ENCODE measurements around the gene DIP2B.
"Not testable (repeated sequence)": the region's sequence is repeated elsewhere in the genome, so short reads cannot be mapped to it uniquely, and the experiment has no call there.

Gene DIP2B

DNA sequence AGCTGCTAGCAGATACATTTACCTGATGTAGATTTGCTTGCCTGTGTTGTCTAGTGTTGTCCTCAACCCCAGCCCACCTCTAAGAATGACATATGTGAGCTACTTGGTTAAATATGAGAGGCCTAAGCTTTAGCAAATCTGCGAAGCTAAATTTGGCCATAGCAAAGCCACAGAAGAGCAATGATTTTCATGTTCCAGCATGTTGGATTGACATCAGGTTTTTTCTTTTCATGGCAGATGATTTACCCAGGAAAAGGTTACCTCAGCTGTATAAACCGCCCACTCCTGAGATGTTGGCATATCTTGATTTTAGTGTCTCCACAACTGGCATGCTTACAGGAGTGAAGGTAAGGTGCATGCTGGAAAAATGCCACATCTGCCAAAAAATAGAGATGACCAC, 222.7 kb downstream of the DIP2B start:
- DNase-seq (ENCODE audit: low read depth in 2 of 2), result no peak

DNA sequence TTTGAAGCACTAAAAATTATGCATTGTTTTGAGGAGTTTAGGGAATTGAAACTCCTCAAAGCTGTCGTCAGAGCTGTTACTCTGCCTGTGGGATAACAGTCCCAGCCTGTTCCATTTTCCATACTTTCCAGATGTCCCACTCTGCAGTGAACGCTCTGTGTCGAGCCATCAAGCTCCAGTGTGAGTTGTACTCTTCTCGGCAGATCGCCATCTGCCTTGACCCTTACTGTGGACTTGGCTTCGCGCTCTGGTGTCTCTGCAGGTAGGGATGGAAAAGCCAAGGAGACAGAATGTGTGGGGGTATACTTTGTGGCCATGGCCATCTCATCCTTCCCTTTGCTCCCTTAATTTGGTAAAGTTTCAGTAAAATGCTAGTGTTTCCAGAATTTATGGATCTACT, 223.6 kb downstream of the DIP2B start:
- DNase-seq (ENCODE audit: low read depth in 2 of 2), result no peak

DNA sequence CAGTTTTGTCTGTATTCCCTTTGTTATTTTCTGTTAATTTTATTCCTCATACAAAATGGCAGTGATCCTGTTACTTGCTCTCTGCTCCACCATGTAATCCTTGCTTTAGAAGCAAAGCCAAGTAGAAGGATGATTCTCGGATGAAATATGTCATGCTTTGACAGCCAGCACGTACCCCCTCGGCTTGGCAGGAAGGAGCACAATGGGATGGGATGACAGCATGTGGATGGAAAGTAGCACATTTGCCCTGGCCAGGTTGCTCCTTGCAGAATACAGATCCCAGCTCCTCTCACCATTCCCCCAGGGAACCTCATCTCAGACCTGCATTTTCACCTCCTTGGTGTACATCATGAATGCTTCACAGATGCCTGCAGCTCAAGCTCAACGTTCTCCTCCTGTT, 224.1 kb downstream of the DIP2B start:
- no peak for DNase-seq (ENCODE audit: low read depth in 2 of 2)

DNA sequence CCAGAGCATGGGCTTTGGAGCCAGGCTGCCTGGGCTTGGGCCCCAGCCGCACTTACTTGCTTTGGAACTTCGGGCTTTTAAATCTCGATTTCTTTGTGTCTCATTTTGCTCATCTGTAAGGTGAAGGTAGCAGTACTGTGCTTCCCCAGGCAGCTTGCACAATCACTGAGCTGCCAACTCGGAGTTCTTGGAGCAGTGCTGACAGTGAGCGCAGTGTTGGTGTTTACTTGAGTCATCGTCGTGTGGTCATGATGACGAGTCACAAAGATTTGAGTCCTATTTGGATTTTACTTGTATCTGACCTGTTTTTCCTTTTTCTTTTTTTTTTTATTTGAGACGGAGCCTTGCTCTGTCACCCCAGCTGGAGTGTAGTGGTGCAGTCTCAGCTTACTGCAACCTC, 227.8 kb downstream of the DIP2B start:
- DNase-seq (ENCODE audit: low read depth in 2 of 2), result no peak

DNA sequence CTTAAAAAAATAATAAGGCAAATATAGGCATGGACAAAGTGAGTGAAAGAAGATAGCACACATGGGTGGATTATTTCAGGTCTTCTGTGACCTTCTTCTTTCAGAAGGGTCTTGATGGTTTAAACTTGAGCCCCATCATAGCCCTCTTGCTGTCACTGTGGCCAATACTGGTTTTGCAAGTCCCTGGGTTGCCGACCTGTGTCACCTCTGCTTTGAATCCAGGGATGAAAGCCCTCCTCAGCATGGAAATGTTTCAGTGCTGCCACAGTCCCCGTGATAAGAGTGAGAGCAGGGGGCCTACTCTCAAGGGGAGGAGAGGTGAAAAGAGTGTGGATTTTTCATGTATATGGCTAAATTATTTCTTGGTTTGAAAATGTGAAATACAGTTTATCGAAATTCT, 228.9 kb downstream of the DIP2B start:
- DNase-seq (ENCODE audit: low read depth in 2 of 2), result no peak

DNA sequence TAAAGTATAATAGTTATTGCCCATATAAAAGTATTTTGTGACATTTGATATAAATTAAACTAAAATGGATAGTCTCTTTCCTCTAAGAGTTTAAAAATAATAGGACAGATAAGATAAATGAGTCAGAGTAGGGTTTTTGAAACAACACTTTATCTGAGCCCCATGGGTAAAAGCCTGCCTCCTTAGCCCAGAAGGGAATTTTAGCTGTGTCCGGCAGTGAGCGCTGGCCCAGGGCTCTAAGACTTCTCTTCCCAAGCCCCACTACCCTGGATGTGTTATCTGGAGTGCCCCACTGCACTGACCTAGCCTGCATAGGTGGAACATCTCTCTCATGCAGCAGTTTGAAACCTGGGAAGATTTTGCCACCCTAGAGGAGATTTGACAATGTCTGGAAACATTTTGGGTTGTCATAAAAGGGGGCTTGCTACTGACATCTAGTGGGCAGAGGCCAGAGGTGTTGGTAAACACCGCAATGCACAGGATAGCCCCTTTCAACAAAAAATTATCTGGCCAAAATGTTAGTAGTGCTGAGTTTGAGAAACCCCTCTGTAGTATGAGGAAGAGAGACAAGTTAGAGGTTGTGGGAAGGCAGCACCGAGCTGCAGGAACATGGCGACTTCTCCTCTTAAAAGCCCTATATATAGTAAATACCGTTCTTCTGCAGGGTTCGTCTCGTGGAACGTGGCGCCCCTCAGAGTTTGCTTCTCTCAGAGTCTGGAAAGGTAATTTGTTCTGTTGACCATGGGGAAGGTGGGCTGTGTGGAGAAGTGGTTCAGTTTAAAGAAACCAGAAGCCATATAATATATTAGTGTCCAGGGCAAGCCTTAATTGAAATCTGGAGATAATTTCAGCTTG, 229.9 kb downstream of the DIP2B start:
- DNase-seq (ENCODE audit: low read depth in 2 of 2), result no peak

DNA sequence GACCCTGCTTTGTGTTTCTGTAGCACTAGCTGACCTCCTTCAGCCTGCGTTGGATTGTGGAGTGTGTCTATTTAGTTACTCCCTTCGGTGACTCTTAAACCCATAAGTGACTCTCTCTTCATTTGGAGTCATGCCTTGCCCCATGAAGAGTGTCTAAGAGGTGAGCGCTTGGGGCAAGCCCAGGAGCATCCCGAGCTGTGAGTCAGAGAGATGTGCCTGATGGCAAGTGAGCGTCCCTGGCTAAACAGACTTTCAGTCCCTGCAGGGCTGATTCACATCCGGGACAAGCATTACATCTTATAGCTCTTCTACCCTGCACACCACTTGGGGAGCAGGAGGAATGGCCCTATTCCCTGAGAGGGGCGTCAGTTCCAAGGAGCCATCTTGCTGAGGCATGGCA, 234.8 kb downstream of the DIP2B start:
- no peak for DNase-seq (ENCODE audit: low read depth in 2 of 2)

DNA sequence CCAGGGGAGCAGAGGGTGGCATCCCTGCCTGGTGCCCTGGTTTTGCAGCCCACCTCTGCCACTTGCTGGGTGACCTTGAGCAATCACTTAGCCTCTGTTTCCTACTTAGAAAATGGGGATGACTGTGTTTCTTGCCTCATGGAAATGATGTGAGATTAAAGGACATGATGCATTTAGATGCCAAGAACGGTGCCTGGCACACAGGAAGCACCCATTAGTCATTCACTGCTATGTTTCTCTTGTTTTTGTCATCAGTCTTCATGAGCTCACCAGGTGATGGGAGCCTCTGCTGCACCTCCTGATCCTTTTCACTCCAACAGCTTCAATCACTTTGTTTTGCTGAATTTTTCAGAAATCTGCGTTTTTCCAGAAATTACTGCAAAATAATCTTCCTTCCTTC, 235.5 kb downstream of the DIP2B start:
- no peak for DNase-seq (ENCODE audit: low read depth in 2 of 2)

DNA sequence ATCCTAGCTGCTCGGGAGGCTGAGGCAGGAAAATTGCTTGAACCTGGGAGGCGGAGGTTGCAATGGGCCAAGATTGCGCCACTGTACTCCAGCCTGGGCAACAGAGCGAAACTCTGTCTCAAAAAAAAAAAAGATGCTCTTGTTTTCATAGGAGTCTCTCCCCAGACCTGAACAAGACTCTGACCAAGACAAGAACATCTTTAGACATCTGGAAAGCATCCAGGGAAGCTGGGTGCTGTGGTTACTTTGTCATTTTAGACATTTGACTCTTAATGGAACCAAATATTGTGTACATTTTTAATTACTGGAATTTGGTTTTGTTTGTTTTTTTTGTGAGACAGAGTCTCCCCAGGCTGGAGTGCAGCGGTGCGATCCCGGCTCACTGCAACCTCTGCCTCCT, 238.0 kb downstream of the DIP2B start:
- DNase-seq (ENCODE audit: low read depth in 2 of 2), result no peak

DNA sequence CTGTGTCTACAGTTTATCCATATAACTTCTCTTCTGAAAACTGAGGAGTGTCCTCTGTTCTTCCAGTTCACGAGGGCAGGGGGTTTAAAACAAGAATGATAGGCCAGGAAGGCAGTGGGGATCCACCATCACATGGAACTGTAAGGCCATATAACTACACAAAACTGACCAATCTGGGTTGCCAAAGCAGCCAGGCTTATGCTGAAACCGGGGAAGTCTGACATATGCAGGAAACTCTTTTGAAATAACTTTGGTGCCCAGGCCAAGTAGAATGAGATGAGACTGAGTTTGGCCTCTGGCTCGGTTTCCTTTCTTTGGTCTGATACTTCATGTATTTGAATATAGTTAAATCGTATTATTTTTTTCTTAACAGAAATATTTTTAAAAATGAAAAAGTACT, 241.1 kb downstream of the DIP2B start:
- DNase-seq (ENCODE audit: low read depth in 2 of 2), result no peak

DNA sequence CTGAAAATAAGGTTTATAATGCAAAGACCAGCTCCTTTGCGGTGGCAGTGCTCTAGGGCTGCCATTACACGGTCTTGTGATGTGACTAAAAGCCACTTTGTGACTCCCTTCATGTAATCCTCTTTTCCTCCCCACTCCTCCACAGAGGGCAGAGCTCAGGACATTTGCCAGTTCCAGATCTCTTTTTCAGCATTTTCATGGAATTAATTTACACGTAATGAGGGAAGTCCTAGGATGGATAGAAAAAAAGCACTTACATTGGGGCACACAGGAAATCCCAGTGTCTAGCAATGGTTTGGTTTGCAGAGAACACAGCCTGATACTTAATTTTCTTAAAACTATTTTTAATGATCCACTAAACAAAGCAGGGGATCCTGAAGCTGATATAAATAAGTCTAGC, 241.6 kb downstream of the DIP2B start:
- no peak for DNase-seq (ENCODE audit: low read depth in 2 of 2)

DNA sequence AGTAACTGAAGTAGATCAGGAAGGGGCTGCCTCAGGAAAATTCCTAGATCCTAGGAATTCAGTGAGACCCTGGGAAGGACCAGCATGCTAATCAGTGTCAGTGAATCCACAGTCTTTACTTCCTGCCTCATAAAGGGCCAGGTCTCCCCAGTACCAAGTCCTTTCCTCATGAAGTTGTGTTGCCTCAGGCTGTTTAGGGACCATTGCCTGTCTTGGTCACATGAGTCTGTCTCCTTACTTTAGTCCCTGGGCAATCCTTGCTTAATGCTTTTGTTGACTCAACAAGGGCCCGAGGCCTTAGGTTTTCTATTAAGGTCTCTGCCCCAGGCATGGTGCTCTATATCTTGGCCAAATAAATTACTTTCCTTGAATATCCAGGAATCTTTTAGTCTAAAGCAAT, 243.0 kb downstream of the DIP2B start:
- no peak for DNase-seq (ENCODE audit: low read depth in 2 of 2)

DNA sequence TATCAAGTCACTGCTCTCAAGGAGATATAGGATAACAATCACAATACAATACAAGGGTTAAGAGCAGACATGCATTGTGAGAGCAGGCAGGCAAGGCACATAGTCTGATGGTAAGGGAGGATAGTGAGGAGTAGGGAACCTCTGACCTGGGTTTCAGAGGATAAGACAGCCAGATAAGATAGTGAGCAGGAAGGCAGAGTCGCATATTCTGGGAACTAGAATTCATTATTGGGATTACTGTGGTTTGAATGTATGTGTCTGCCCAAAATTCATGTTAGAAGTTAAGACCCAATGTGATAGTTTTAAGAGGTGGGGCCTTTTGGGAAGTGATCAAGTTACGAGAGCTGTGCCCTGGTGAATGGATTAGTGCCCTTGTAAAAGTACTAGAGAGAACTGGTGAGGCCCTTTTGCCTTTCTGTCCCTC, 244.7 kb downstream of the DIP2B start:
- no peak for DNase-seq (ENCODE audit: low read depth in 2 of 2)

DNA sequence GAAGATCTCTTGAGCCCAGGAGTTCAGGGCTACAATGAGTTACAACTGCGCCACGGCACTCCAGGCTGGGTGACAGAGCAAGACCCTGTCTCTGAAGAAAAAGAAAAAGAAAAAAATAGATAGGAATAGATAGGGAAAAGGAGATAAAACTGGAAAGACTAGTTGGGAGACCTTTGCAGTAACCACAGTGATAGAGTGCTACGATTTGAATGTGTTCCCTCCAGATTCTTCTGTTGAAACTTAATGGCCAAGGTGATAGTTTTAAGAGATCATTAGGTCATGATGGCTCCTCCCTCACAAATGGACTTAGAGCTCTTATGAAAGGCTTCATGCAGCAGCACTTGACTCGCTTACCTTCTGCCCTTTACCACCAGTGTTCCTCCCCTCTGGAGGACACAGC, 245.6 kb downstream of the DIP2B start:
- no peak for DNase-seq (ENCODE audit: low read depth in 2 of 2)

DNA sequence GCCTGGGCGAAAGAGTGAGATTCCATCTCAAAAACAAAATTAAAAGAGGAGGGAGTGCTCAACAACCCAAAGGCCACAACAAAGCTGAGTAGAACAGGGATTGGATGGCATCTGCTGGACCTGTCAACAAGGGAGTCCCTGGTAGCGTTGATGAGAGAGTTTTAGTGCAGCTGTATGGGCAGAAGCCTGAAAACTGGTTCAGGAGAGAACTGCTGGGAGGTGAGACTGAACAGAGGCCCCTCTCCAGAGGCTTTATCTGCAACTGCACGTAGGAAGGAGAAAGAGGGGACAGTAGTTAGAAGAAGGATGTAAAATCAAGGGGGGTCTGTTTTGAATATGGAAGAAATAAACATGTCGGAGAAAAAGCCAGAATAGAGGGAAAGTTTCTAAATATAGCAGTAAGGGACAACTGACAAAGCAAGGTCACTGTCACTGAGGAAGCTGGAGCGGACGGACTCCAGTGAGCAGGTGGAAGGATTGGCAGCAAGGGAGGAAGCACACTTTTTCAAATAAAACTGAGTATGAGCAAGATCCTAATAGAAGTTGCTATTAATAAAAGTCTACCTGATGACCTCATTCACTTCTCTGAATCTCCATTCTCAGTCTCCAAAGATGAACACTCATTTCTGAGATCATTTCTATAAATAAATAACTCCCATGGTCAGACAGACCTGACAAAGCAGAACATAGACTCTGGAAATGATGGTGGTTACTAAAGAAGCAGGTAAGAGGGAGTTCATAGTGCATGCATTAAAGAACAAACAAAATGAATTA, 247.3 kb downstream of the DIP2B start:
- DNase-seq (ENCODE audit: low read depth in 2 of 2), result no peak

DNA sequence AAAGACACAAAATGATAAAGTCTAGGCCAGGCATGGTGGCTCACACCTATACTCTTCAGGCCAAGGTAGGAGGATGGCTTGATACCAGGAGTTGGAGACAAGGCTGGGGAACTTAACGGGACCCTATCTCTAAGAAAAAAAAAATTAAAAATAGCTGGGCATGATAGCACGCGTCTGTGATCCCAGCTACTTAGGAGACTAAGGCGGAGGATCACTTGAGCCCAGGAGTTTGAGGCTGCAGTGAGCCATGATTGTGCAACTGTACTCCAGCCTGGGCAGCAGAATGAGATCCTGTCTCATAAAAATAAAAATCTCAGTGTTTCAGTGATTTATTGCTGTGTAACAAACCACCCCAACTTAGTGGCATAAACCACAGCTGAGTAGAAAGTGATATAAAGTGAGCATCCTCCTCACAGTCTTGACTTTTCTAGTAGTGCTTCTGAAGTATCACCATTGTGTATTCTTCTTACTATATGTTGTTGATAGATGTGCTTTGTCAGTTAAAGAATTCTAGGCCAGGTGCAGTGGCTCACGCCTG, 248.5 kb downstream of the DIP2B start:
- no peak for DNase-seq (ENCODE audit: low read depth in 2 of 2)

DNA sequence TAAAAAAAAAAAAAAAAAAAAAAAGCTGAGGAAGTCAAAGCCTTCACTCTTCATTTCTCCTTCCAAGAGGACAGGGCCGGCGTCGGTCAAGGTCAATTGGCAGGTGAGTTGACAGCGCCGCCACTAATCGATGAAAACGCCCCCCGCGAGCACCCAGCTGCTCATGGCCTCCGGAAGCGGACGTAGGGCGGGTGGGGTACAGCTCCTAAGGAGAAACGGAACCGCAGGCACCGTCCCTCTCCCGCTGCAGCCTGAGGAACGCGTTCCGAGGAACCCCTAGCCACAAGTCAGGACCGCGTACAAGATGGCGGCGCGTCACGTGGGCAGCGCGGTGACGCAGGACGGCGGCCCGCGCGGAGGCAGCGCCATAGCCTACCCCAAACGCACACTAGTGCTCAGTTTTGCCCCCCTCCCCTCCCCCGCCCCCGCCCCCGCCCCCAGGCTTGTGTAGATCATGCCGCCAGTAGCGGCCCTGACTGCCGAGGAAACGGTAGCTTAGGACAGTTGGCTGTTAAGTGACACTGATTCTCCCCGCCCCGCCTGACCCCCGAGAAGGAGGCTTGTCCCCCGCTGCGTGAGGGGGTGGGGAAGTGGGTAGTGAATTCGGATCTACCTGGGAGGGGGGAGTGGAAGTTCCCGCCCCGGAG, 259.0 kb downstream of the DIP2B start, which contains the start of gene ATF1:
Gene ATF1 (plus strand): TSS at position 463 of the 647 bp plus-strand sequence. CDS start 16,045 bp downstream, outside the sequence.
- peak; percentile 73 to 76 for DNase-seq (ENCODE audit: low read depth in 2 of 2)

DNA sequence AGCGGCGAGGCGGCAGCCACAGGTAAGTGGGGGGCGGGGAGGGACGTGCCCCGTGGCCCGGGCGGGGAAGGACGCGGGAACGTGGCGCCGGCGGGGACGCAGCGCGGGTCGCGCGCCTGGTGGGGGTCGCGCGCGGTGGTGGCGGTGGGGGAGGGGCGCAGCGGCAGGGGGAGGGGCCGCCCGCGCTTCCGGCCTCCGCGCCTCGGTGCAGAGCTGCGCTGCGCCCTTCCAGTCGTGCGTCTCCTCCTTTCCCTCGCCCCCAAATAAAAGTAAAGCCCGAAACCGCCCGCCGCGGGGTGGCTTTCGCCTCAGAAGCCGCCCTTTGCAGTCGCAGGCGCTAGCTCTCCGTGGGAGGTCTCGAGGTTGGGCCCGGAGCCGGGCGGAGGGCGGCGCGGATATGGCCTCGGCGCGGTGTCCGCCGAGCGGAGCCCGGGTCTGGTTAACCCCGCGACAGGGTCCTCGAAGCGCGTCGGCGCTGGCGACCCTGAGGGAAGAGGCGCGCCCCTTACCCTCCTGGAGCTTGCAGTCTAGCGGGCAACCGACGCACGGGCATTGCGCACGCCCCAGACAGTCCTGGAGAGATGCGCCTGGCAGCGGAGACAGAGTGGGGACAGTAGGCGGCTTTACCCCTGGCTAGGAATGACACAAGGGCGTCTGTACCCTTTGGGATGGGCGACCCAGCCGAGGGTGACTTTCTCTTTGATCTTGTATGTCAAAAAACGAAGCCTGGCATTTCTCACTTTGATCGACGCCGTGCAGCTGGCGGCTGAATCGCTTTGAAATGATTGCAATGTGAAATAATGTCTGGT, 259.7 kb downstream of the DIP2B start:
- peak; percentile 13 to 58 for DNase-seq (ENCODE audit: low read depth in 2 of 2)

DNA sequence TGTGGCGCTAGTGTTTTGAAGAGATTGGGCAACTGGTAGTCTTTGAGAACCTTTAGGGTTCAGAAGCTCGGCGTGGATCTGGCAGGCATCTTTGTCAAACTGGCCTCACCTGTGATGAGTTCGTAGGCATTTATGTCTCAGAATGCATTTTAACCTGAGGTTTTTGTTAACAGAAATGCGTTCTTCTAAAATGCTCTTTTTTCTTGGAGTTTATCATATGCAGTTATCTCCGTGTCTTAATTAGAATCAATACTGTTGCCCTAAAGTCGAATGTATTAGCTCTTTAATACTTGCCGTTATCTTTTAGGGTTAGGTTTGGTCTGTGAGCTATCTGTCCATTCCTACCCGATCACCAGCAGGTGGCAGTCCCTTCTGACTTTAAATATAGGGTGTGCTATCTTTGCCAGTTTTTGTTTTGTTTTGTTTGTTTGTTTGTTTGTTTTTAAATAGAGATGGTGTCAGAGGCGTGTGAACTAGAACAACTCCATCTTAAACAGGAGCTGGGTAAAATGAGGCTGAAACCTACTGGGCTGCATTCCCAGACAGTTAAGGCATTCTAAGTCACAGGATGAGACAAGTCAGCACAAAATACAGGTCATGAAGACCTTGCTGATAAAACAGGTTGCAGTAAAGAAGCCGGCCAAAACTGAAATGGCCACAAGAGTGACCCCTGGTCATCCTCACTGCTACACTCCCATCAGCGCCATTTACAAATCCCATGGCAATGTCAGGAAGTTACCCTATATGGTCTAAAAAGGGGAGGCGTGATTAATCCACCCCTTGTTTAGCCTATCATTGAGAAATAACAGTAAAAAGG, 260.5 kb downstream of the DIP2B start:
- DNase-seq (ENCODE audit: low read depth in 2 of 2), result no peak

DNA sequence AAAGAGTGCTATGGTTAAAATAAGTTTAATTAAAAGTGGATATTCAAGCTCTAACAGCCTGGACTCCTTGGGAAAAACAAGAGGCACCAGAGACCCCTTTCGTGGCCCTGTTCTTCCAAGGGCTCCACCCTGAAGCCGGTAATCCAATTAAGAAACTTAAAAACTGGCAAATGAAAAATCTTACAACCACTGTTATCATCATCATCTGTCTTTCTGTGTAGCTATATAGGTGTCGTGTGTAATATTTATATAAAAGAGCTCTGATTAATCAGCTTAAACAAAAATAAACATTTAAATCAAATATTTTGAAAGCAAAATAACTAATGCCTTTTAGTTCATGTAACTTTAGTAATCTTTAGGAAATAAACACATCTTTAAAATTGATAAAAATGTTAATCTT, 263.6 kb downstream of the DIP2B start:
- DNase-seq (ENCODE audit: low read depth in 2 of 2), result no peak

DNA sequence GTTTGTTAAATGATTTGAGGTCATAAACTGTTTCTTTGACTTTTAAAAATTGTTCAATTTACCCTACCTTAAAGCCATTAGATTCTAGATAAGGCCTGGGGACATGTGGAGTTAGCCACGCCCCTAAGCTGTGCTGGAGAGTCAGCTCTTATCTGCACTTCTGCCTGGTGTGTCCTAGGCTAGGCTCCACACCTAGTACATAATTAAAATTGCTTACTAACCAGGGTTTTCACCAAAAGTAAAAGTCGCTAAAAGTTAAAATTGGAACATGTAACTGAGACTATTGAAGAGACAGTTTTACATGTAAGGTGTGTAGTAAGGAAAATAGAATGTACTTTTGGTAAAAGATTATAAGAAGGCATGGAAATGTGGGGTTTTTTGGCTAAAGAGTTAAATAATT, 264.0 kb downstream of the DIP2B start:
- not testable (repeated sequence) for DNase-seq (ENCODE audit: low read depth in 2 of 2)

Data from stimulated activated CD8-positive, alpha-beta memory T cell treated with anti-CD3 and anti-CD28 coated beads, Interleukin-7, amount 100 ng/mL, for 1 hour (primary cell).